NCI-H1694 (cell line): Measurements from ENCODE around the gene FKRP.

Experiments used
- DNase-seq: peaks from one replicate; lab custom pipeline; 2025; lab: John Stamatoyannopoulos, UW

FKRP gene

GRCh38 chr19:46732172-46732938 is 13.5 kb upstream of the FKRP start:
- no peak for DNase-seq

GRCh38 chr19:46732966-46733689 is 12.7 kb upstream of the FKRP start:
- DNase-seq, result no peak

- DNase-seq, result no peak
Observed at GRCh38 chr19:46733690-46734292, 12.1 kb upstream of the FKRP start.

DNA sequence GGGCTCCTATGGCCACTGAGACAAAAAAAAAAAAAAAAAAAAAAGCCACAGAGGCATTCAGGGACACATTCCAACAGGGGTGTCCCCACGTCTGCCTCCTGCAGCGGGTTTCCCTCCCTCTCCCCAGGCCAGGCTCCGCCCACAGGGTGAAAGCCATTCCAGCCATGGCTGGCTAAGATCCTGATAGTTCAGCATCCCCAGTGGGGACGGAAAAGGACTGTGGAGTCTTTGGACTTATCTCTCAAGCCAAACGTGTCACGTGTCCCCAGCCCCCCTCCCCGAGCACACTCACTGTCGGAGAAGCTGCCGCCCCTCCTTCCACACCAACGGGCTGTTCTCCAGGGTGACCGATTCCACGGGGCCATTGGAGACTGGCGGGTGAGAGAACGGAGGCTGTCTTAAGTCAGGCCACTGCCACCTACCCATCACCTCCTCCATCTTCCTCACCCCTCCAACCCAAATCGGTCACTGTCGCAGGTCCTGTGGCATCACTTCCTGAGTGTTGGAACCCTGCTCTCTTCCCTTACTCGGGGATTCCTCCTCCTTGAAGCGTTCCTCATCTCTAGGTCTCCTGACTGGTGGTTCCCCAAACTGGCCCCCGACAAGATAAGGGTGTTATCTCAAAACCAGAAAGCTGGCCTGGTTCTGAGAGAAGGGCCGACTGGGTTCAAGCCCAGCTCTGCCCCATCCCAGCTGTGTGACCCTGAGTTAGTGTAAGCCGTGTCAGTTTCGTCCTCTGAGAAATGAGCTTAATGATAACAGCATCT is 9.1 kb upstream of the FKRP start:
- DNase-seq, result no peak

GRCh38 chr19:46737298-46737654 is 8.6 kb upstream of the FKRP start:
- DNase-seq, result no peak

DNA sequence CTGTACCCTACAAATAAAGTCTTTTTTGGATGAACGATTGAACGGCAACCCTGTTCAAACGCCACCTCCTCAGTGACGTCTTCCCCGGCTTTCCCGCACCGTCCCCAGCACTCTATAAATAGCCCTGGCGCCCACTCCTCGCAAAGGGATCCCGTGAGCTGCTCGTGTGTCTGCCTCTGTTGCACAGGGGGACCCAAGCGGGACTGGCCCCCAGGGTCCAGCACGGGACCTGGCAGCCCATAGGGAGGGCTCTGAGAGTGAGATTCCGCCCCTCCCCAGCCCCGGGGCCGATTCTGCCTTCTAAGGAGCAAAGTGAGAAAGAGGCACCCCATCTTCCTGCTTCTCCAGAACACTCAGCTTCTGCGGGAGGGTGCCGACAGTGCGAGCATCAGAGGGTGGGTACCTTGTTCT is 8.1 kb upstream of the FKRP start:
- DNase-seq, result no peak

DNA sequence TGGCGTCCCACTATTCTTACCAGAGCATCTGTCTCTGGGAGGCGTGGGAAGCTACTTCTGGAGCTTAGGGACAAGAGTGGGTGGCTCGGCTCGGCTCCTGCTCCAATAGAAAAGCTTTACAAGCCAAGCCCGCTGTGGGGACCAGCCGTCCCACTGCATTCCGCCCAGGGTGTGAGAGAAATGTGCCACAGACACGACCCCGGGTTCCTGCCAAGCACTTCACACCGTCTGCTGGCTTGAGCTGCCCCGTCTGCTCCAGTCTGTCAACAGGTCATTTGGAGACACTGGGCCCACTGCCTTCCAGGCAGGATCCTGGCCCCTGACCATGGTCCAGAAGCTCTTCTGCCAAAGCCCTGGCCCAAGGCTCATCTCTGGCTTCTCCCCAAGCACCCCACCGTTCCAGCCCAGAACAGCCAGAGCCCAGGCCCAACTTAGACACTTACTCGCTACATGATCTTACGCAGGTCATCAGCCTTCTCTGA is 6.5 kb upstream of the FKRP start:
- DNase-seq, result no peak

GRCh38 chr19:46741447-46741846 is 4.4 kb upstream of the FKRP start:
- no peak for DNase-seq

GRCh38 chr19:46742926-46743480 is 2.9 kb upstream of the FKRP start:
- DNase-seq, result no peak

DNA sequence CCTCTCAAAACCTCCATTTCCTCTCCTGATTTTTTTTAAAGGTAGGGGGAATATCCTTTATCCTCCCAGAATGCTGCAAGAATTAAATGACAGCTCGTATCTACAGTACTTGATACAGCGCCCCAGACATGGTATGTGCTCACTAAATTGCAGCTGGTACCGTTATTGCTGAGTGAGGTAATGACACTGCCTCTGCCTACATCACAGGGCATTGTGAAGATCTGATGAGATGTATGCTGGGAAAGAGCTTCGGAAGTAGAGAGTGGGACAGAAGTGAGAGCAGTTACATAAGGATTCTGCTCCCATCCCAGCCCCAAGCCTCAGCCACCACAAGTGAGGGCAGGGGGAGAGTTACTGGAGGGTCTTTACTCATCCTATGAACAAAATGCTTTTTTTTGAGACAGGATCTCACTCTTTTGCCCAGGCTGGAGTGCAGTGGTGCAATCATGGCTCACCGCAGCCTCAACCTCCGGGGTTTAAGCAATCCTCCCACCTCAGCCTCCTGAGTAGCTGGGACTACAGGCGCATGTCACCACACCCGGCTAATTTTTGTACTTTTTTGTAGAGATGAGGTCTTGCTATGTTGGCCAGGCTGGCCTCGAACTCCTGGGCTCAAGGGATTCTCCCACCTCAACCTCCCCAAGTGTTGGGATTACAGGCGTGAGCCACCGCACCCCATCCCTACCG is 1.7 kb upstream of the FKRP start:
- DNase-seq, result no peak

DNA sequence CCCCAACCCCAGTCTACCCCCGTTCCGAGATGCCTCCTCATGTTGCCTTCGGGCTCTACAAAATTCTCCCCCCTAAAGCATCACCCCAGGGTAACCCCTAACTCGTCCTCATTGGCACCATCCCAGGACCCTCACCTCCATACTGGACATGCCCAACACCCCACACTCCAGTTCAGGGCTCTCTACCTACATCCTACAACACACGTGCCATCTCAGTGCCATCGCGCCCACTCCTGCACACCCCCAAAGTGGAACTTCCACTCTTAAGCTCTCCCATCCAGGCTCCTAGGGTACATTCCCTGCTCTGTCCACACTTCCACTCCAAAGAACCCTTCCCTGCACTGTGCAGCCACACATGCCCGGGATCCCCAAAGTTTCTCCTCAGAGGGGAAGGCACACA is 827 bp upstream of the FKRP start:
- DNase-seq, result no peak

DNA sequence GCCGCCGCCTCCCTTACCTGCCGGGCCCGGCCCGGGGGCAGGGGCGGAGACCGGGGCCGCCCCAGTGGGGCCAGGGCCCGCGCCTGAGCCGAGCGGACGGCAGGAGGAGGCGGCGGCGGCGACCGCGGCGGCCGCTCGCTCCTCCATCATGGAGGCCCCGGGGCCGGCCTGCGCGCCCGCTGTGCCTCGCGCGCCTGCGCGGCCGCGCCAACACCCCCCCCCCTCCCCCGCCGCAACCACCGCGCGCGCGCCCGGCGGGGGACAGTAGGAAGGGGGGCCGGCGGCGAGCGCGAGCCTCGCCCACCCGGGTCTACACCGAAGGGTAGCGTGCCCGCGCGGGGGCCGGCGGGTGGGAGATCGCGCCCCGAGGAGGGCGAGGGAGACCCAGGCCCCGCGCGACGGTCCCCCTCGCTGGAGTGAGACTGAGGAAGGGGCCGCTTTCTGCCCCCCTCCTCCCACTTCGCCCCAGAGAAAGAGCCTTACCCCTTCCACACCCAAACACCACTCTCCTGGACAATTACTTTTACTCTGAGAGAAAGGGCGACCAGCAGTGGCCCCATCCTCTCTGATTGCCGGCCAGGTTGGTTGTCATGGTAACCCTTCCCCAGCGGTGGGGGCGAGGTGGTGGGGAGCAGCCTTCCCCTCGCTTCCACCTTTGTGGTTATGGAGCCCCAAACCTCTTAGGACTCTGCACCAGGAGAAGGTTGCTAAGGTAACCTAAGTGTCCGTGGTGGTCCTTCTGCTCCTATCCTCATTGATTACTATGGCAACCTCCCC is 612 bp downstream of the FKRP start, which contains the start of gene STRN4:
Gene STRN4, minus strand, starts transcription at position 170 of the 777 bp plus-strand sequence. Its CDS starts 20 bp downstream, at position 150.
- peak; percentile 17 for DNase-seq

DNA sequence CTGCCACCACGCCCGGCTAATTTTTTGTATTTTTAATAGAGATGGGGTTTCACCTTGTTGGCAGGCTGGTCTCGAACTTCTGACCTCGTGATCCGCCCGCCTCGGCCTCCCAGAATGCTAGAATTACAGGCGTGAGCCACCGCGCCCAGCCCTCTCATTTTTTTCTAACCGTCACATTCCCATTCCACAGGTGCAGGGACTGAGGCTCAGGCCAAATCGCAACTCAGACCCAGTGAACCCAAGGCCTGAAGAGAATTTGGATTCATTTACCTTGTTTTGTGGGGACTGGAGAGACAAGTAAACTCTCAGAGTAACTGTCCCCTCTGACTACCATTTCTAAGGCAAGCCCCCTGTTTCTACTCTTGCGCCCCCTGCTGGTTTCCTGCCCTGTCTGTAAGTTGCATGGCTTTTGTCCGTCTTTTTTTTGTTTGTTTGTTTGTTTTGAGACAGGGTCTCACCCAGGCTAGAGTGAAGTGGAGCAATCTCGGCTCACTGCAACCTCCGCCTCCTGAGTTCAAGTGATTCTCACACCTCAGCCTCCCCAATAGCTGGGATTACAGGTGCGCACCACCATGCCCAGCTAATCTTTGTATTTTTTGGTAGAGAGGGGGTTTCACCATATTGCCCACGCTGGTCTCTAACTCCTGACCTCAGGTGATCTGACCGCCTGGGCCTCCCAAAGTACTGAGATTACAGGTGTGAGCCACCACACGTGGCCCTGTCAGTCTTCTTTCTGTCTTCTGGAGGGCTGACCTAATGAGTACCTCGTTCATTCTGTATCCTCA is 2.7 kb downstream of the FKRP start:
- peak; percentile 69 for DNase-seq

DNA sequence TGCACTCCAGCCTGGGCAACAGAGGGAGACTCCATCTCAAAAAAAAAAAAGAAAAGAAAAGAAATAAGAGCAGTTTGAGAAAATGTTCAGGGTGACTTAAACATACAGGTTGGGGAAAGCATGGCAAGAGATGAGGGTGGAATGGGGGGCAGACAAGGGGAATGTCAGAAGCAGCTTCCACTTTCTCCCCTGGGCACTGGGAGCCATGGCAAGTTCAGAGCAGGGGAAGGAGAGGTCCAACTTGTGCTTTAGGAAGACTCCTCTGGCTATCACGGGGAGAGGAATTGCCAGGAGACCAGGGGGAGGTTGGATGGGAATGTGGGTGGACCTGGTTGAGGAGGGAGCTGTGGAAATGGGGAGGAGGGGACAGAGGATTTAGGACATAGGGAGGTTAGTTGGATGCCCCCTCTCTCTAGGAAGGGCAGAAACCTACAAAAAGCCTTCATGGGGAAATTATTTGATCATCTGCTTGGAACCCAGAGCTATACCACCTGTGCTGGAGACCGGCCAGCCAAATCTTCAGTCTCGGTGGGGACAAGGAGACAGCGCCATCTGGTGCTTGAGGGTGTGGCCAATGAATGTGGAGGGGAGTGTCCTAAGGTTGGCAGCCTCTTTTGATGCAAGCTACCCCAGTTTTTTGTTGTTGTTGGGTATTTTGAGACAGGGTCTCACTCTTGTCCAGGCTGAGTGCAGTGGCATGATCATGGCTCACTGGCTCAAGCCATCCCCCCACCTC is 7.7 kb downstream of the FKRP start:
- DNase-seq, result peak; percentile 77

- DNase-seq, result no peak
Observed at GRCh38 chr19:46755077-46755852, 9.4 kb downstream of the FKRP start.

GRCh38 chr19:46755853-46756543 is 10.1 kb downstream of the FKRP start:
- no peak for DNase-seq

- DNase-seq, result no peak
Observed at GRCh38 chr19:46756544-46756888, 10.7 kb downstream of the FKRP start.

DNA sequence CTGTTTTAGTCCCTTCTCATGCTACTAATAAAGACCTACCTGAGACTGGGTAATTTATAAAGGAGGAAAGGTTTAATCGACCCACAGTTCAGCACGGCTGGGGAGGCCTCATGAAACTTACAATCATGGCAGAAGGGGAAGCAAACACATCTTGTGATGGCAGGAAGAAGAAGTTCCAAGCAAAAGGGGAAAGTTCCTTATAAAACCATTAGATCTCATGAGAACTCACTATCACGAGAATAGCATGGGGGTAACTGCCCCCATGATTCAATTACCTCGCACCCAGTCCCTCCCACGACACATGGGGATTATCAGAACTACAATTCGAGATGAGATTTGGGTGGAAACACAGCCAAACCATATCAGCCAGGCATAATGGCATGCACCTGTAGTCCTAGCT is 13.3 kb downstream of the FKRP start:
- no peak for DNase-seq
